GM06990 (cell line): ENCODE data around the gene ACTBL2.

Source experiments
- DNase-seq: peaks from one replicate; pipeline ENCODE4 v3.0.0-alpha.2; 2011; ENCODE audit not compliant: insufficient read length; ENCODE audit errors: extremely low read depth
- H3K27me3 ChIP-seq: replicated peaks from 2 replicates; pipeline ENCODE4 v1.6.0; 2011; ENCODE audit warnings: low read length; ENCODE audit not compliant: control insufficient read depth, insufficient read depth
- H3K36me3 ChIP-seq: 2 replicates; pipeline ENCODE4 v1.5.1; 2011; ENCODE audit warnings: low read length; ENCODE audit not compliant: control insufficient read depth, insufficient read depth
- H3K4me3 ChIP-seq: replicated peaks from 2 replicates; pipeline ENCODE4 v1.5.1; 2011; ENCODE audit warnings: low read depth, mild to moderate bottlenecking, control low read depth, low read length
- TF ChIP-seq, protein P1 (sequence below): IDR thresholded peaks from 2 replicates; pipeline ENCODE4 v1.5.1; 2011; ENCODE audit warnings: low read length, control low read depth, mild to moderate bottlenecking, inconsistent platforms; ENCODE audit not compliant: insufficient read depth, poor library complexity, severe bottlenecking

The ACTBL2 gene

DNA sequence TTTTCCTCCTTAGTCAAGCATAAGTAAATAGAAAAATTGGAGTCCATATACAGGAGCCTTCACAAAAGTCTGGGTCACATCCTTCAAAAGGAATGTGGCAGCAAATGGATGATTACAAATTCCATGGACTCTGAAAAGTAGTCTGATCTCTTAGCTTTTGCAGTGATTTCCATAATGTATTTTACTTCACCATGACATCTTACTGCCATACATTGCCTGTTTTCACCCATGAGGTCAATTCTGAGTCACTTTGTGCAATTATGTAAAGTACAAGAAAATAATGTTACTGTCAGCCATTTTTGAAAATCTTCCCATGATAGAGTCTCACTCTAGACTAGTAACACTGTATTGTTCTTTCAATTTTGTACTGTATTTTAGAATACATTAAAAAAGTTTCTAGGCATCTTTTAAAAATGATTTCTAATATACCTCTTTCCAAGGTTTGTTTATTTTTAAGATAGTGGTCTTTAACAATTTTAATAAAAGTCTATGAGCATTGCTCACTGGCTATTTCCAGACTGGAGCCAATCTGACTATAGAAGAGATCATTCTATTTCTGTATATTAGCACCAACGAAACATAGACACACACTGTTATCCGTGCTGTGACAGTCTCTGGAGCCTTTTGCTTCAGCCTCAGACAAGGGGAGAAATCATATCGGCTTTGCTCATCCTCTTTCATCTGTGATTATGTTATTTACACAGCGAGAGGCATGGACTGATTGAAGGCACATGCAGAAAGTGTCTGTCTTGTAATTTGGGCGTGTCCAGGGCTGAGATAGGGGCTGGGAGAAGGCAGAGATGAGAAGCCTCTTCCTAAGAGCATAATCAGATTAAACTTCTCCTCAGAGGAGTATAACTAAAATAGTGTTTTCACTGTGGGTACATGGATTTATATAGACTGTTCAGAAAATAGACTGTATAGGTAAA, 22.9 kb upstream of the ACTBL2 start:
- Histone ChIP-seq H3K4me3 (no peak overlapping the region), H3K36me3 (no peaks in the 10 kb centered on the region), H3K27me3 (no peaks in the 10 kb centered on the region; the same call in 1 of the 2 replicates)
- TF ChIP-seq, protein P1, sequence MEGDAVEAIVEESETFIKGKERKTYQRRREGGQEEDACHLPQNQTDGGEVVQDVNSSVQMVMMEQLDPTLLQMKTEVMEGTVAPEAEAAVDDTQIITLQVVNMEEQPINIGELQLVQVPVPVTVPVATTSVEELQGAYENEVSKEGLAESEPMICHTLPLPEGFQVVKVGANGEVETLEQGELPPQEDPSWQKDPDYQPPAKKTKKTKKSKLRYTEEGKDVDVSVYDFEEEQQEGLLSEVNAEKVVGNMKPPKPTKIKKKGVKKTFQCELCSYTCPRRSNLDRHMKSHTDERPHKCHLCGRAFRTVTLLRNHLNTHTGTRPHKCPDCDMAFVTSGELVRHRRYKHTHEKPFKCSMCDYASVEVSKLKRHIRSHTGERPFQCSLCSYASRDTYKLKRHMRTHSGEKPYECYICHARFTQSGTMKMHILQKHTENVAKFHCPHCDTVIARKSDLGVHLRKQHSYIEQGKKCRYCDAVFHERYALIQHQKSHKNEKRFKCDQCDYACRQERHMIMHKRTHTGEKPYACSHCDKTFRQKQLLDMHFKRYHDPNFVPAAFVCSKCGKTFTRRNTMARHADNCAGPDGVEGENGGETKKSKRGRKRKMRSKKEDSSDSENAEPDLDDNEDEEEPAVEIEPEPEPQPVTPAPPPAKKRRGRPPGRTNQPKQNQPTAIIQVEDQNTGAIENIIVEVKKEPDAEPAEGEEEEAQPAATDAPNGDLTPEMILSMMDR, result no peak
- no peak for DNase-seq

DNA sequence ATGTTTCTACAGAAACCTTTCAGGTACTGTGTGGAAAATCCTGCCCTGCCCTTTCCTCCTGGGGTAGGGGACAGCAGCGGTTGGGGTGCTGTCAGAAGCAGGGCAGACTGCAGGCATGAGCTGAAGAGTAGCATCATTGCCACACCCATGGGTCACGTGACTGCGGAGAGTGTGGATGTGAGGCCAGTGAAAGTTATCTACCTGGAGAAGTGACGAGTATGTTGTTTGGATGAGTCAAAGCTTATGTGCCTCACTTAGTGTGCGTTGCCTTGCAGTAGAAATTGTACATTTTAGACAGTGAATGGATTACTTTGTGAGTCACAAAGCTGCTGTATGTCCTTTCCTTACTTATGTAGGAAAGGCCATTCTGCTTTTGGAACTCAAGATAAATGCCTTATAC, 21.7 kb upstream of the ACTBL2 start:
- no peaks in the 10 kb centered on the region; the same call in 1 of the 2 replicates for H3K27me3 ChIP-seq
- no peaks in the 10 kb centered on the region for H3K36me3 ChIP-seq
- no peak for DNase-seq
- no peak overlapping the region for H3K4me3 ChIP-seq
- TF ChIP-seq, protein P1, result no peak

DNA sequence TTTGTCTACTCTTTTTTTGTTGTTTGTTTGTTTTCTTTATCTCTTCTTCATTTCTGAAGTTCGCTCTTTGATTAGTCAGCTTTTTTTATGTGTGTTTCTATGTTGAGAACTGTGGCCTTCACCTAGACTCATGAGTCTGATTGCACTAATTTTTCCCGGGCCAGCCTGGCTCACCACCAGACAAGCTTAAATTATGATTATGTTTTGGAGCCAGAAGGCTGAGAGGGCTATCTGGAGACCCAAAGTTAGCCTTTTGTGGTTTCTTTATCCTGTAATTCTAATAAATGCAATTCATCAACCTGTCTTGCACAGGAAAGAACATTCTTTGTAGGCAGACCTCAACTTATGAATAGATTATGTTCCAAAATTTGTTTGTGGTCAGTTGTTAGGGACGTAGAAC, 20.8 kb upstream of the ACTBL2 start:
- Histone ChIP-seq H3K36me3 (no peaks in the 10 kb centered on the region), H3K27me3 (no peaks in the 10 kb centered on the region; the same call in 1 of the 2 replicates), H3K4me3 (no peak overlapping the region)
- TF ChIP-seq, protein P1, result no peak
- no peak for DNase-seq

DNA sequence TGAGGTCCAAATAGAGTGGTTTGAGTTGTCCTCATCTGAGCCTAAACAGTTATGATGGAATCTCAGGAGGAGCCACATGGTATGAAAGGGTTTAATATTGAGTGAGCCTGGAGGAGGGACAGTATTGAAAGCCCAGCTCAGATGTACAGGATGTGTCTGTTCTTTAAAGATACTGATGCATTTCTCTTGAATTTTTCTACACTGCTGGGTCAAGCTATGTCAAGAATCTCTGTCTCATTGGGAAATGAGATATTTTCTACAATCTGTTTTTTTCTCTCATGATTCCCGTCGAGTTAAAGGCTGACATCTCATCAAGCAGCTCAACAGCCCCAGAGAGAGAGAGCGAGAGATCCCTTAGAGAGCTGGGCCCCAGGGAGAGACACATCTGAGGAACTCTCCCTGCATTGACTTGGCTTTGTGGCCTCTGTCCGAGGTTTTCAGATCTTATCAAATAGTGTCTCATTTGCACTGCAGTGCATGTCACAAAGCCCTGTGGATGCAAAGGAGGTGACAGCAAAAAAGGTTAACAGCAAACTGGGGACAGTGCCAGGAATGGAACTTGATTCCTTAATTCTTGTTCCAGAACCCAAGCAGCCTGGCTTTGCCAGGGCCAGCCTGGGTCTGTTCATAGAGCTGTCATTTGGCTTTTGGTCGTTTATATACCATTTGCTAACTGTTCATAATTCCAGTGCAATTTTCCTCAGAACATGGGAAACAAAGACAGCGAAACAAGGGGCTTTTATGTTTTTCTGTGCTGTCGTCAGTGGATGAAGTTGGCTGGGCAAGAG, 19.0 kb upstream of the ACTBL2 start:
- Histone ChIP-seq H3K4me3 (no peak overlapping the region), H3K36me3 (no peaks in the 10 kb centered on the region), H3K27me3 (no peaks in the 10 kb centered on the region; the same call in 1 of the 2 replicates)
- DNase-seq, result no peak
- TF ChIP-seq, protein P1, result no peak

DNA sequence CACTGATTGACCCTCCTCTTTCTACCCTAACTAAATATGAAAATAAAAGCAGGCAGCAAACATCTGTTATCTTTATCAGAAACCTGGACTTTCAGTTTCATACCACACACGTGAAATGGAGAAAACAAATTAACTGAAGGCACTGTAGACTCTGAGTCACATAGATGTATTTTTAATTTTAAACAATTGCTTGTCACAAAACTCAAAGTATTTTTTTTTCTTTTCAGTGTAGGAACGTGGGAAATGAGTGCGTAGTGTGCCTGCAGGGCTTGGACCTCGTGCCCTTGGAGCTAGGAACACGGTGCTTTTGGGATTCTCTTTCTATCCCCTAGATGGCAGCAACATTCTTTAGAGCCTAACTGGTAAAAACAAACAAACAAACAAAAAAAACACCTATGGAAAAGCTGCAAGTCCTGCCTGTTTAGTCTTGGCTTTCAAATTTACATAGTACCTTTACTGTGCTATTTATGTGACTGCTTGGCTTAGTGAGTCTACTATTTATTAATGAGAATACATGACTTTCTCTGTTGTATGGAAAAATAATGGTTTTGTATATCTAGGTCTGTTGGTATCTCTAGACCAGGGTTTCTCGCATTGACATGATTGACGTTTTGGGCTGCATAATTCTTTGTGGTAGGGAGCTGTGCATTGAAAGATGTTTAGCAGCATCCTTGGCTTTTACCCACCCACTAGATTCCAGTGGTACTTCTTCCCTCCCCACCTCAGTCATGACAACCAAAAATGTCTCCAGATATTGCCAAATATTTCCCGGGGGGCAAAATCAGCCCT, 16.8 kb upstream of the ACTBL2 start:
- H3K36me3 ChIP-seq, result no peaks in the 10 kb centered on the region
- H3K27me3 ChIP-seq, result no peaks in the 10 kb centered on the region; the same call in 1 of the 2 replicates
- DNase-seq, result peak; percentile 35
- TF ChIP-seq, protein P1, result peak; percentile 73
- H3K4me3 ChIP-seq, result peak overlapping the region; percentile 50
